Cardiac muscle cell (in vitro differentiated cells and primary cell): ENCODE measurements around the gene ATP8A1. TPM values are rescaled to one million over a fixed set of nuclear protein-coding genes. Genes with fewer than 3 reads are reported as not detected.
A peak's percentile ranks its signal among the peaks of the same experiment; 100 is the strongest.

Experiments
- DNase-seq, 2 donors: peaks; one replicate each; pipeline versions ENCODE4 v3.0.0 to v3.0.0-alpha.2; 2010 to 2017; ENCODE audit warnings: low read depth in 1 of 2, low spot score in 1 of 2
- H3K27ac ChIP-seq: fragments of 200-600 bp; sonication (generic); 2 replicates; pipeline ENCODE4 v1.5.1; 2016
- H3K27me3 ChIP-seq: fragments of 200-600 bp; sonication (generic); 2 replicates; pipeline ENCODE4 v1.6.0; 2016; ENCODE audit warnings: control low read depth
- H3K36me3 ChIP-seq: fragments of 200-600 bp; sonication (generic); 2 replicates; pipeline ENCODE4 v1.5.1; 2016; ENCODE audit warnings: control low read depth
- H3K4me1 ChIP-seq: fragments of 200-600 bp; sonication (generic); 2 replicates; pipeline ENCODE4 v1.8.1; 2017; ENCODE audit warnings: low read depth, mild to moderate bottlenecking, mixed run types
- H3K4me3 ChIP-seq: fragments of 200-600 bp; sonication (generic); 2 replicates; pipeline ENCODE4 v1.5.1; 2016; ENCODE audit warnings: mild to moderate bottlenecking
- H3K9me3 ChIP-seq: fragments of 200-600 bp; sonication (generic); 2 replicates; pipeline ENCODE4 v1.5.1; 2017; ENCODE audit warnings: low read depth, mild to moderate bottlenecking, control low read depth
- polyA plus RNA-seq: library from polyadenylated mRNA; unstranded; fragments of >200 nt; fragmentation: Nextera tagmentation; extraction: Ambion mirVana; gene quantifications from 2 replicates; pipeline ENCODE4 v1.2.1, GENCODE V29; 2016
- total RNA-seq: library from RNA; depleted of rRNA; stranded (reverse); fragments of >200 nt; gene quantifications from 2 replicates; pipeline ENCODE4 v1.2.3, GENCODE V29; 2016
- TF ChIP-seq, protein P1 (sequence below): IDR thresholded peaks from 2 replicates; pipeline ENCODE4 v1.5.1; 2012; ENCODE audit warnings: low read depth, mild to moderate bottlenecking, low read length

ATP8A1 gene
- total and polyA plus RNA-seq, 2 experiments from 2014 or later: 5.0 to 22.7 TPM

- DNase-seq: no peak
- no peaks in the 10 kb centered on the region for H3K36me3 ChIP-seq
- TF ChIP-seq, protein P1, sequence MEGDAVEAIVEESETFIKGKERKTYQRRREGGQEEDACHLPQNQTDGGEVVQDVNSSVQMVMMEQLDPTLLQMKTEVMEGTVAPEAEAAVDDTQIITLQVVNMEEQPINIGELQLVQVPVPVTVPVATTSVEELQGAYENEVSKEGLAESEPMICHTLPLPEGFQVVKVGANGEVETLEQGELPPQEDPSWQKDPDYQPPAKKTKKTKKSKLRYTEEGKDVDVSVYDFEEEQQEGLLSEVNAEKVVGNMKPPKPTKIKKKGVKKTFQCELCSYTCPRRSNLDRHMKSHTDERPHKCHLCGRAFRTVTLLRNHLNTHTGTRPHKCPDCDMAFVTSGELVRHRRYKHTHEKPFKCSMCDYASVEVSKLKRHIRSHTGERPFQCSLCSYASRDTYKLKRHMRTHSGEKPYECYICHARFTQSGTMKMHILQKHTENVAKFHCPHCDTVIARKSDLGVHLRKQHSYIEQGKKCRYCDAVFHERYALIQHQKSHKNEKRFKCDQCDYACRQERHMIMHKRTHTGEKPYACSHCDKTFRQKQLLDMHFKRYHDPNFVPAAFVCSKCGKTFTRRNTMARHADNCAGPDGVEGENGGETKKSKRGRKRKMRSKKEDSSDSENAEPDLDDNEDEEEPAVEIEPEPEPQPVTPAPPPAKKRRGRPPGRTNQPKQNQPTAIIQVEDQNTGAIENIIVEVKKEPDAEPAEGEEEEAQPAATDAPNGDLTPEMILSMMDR: peak; percentile 8
- no peaks in the 10 kb centered on the region for H3K9me3 ChIP-seq
- peaks cover 90% of the 10 kb centered on the region for H3K27me3 ChIP-seq
- H3K27ac ChIP-seq: no peak overlapping the region
- H3K4me3 ChIP-seq: no peak overlapping the region
- peaks cover 7% of the 10 kb centered on the region for H3K4me1 ChIP-seq
Measured at GRCh38 chr4:42401171-42401570, 255.7 kb downstream of the ATP8A1 start.

DNA sequence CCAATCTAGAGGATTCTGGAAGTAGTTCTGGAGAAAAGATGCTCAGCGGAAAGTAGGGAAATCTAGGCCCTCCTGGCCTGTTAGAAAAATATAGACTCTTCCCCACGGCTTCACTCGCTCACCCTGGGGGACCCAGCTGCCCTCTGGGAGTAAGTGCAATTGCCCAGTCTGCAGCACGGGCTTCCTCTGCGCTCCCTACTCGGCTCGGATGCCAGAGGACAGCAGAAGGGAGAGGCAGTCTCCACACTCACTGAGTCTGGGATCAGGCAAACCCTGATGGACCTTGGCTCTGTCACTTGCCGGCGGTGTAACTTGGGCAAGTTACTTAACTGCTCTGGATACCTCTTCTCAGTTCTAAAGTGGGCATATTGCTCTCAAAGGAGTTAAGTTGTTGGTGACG lies 257.5 kb downstream of the ATP8A1 start:
- Histone ChIP-seq H3K27me3 (peaks cover 100% of the 10 kb centered on the region), H3K27ac (no peak overlapping the region), H3K4me1 (peaks cover 7% of the 10 kb centered on the region), H3K9me3 (no peaks in the 10 kb centered on the region), H3K36me3 (no peaks in the 10 kb centered on the region), H3K4me3 (peak overlapping the region; percentile 31)
- peak in 1 of 2 donors; percentile 14 for DNase-seq
- TF ChIP-seq, protein P1: no peak

GRCh38 chr4:42398871-42399331 lies 258.0 kb downstream of the ATP8A1 start:
- H3K27me3 ChIP-seq: peaks cover 100% of the 10 kb centered on the region
- no peak overlapping the region for H3K27ac ChIP-seq

GRCh38 chr4:42398171-42398870 lies 258.6 kb downstream of the ATP8A1 start:
- Histone ChIP-seq H3K4me1 (peaks cover 7% of the 10 kb centered on the region), H3K4me3 (peak overlapping the region; percentile 31), H3K27me3 (peaks cover 100% of the 10 kb centered on the region), H3K36me3 (no peaks in the 10 kb centered on the region), H3K9me3 (no peaks in the 10 kb centered on the region), H3K27ac (no peak overlapping the region)
- TF ChIP-seq, protein P1: no peak
- peak; percentile 43 to 49 for DNase-seq

More at GRCh38 chr4:42398871-42399331, 258.0 kb downstream of the ATP8A1 start:
- Histone ChIP-seq H3K9me3 (no peaks in the 10 kb centered on the region), H3K36me3 (no peaks in the 10 kb centered on the region), H3K4me3 (peak overlapping the region; percentile 31), H3K4me1 (peaks cover 7% of the 10 kb centered on the region)
- DNase-seq: peak; percentile 13 to 49
- TF ChIP-seq, protein P1: no peak

GRCh38 chr4:42397635-42398170 lies 259.2 kb downstream of the ATP8A1 start:
- TF ChIP-seq, protein P1: no peak
- DNase-seq: peak in 1 of 2 donors; percentile 39
- Histone ChIP-seq H3K27me3 (peaks cover 94% of the 10 kb centered on the region), H3K27ac (no peak overlapping the region), H3K36me3 (no peaks in the 10 kb centered on the region), H3K9me3 (no peaks in the 10 kb centered on the region), H3K4me3 (peak overlapping the region; percentile 31), H3K4me1 (peaks cover 7% of the 10 kb centered on the region)
